Measurements from ENCODE around the gene RIC3. TPM values are rescaled to one million over a fixed set of nuclear protein-coding genes. Genes with fewer than 3 reads are reported as not detected.

RIC3 gene
- total RNA-seq, 6 donors from 2014 or later, result 8.2 to 44.0 (median 12.2) TPM

GRCh38 chr11:8110396-8110795, 58.4 kb downstream of the RIC3 start:
- Histone ChIP-seq H3K27me3 (no peaks in the 10 kb centered on the region), H3K27ac (no peak overlapping the region), H3K4me1 (no peaks in the 10 kb centered on the region), H3K36me3 (no peaks in the 10 kb centered on the region), H3K9me3 (no peaks in the 10 kb centered on the region), H3K4me3 (no peak overlapping the region)
- DNase-seq, result no peak
- TF ChIP-seq CTCF (IDR thresholded peaks at IDR 0.05) (no peak), POLR2AphosphoS5 (IDR thresholded peaks at IDR 0.05) (no peak), EP300 (IDR thresholded peaks at IDR 0.05) (no peak), POLR2A (IDR thresholded peaks at IDR 0.05) (no peak)
- WGBS, 2 donors, result 81 to 88% methylated on average over 4 of the region's 4 CpGs
- no peak for ATAC-seq (ENCODE audit: low FRiP score in 2 of 2)

GRCh38 chr11:8109675-8110074, 59.1 kb downstream of the RIC3 start:
- Histone ChIP-seq H3K4me3 (no peak overlapping the region), H3K27me3 (no peaks in the 10 kb centered on the region), H3K27ac (no peak overlapping the region), H3K9me3 (no peaks in the 10 kb centered on the region), H3K4me1 (no peaks in the 10 kb centered on the region), H3K36me3 (no peaks in the 10 kb centered on the region)
- DNase-seq, result no peak
- TF ChIP-seq POLR2AphosphoS5 (IDR thresholded peaks at IDR 0.05) (no peak), EP300 (IDR thresholded peaks at IDR 0.05) (no peak), POLR2A (IDR thresholded peaks at IDR 0.05) (no peak), CTCF (IDR thresholded peaks at IDR 0.05) (no peak)
- ATAC-seq (ENCODE audit: low FRiP score in 2 of 2), result no peak

GRCh38 chr11:8108421-8108820, 60.4 kb downstream of the RIC3 start:
- ATAC-seq (ENCODE audit: low FRiP score in 2 of 2) (no peak), DNase-seq (no peak)
- Histone ChIP-seq H3K36me3 (peaks cover 0 to 10% (median 2%) of the 10 kb centered on the region in 4 donors), H3K27ac (no peak overlapping the region), H3K4me3 (no peak overlapping the region), H3K27me3 (no peaks in the 10 kb centered on the region), H3K4me1 (no peaks in the 10 kb centered on the region), H3K9me3 (no peaks in the 10 kb centered on the region)
- TF ChIP-seq CTCF (IDR thresholded peaks at IDR 0.05) (no peak), EP300 (IDR thresholded peaks at IDR 0.05) (no peak), POLR2AphosphoS5 (IDR thresholded peaks at IDR 0.05) (no peak), POLR2A (IDR thresholded peaks at IDR 0.05) (no peak)
- WGBS, 2 donors, result 72 to 75% methylated on average over 2 of the region's 2 CpGs

- Histone ChIP-seq H3K27ac (no peak overlapping the region), H3K4me1 (no peaks in the 10 kb centered on the region), H3K9me3 (no peaks in the 10 kb centered on the region), H3K36me3 (peaks cover 0 to 15% (median 2%) of the 10 kb centered on the region in 4 donors), H3K27me3 (no peaks in the 10 kb centered on the region), H3K4me3 (no peak overlapping the region)
- 89 to 90% methylated on average over 5 of the region's 5 CpGs for WGBS, 2 donors
- ATAC-seq (ENCODE audit: low FRiP score in 2 of 2) (no peak), DNase-seq (no peak)
- TF ChIP-seq CTCF (IDR thresholded peaks at IDR 0.05), result no peak
- TF ChIP-seq POLR2AphosphoS5 (IDR thresholded peaks at IDR 0.05), result no peak
- TF ChIP-seq POLR2A (IDR thresholded peaks at IDR 0.05), result no peak
- no peak for TF ChIP-seq EP300 (IDR thresholded peaks at IDR 0.05)
Observed at GRCh38 chr11:8107642-8108041, 61.2 kb downstream of the RIC3 start.

- no peak for ATAC-seq (ENCODE audit: low FRiP score in 2 of 2)
Observed at GRCh38 chr11:8106679-8107078, 62.1 kb downstream of the RIC3 start.

More at GRCh38 chr11:8106679-8107078, 62.1 kb downstream of the RIC3 start:
- Histone ChIP-seq H3K36me3 (peaks cover 0 to 23% (median 4%) of the 10 kb centered on the region in 4 donors), H3K4me1 (no peaks in the 10 kb centered on the region), H3K27me3 (no peaks in the 10 kb centered on the region), H3K27ac (no peak overlapping the region), H3K9me3 (no peaks in the 10 kb centered on the region), H3K4me3 (no peak overlapping the region)
- TF ChIP-seq EP300 (IDR thresholded peaks at IDR 0.05), result no peak
- TF ChIP-seq POLR2AphosphoS5 (IDR thresholded peaks at IDR 0.05), result no peak
- no peak for TF ChIP-seq POLR2A (IDR thresholded peaks at IDR 0.05)
- TF ChIP-seq CTCF (IDR thresholded peaks at IDR 0.05), result no peak
- WGBS, 2 donors, result 69 to 80% methylated on average over 2 of the region's 2 CpGs
- no peak for DNase-seq
